Fibroblast of lung (primary cell): ENCODE data around the gene FBXO38. TPM values are rescaled to one million over a fixed set of nuclear protein-coding genes. Genes with fewer than 3 reads are reported as not detected.

Source experiments
- DNase-seq, 2 donors: peaks; one replicate each; pipeline versions ENCODE4 v3.0.0 to v3.0.0-alpha.2; 2010; ENCODE audit warnings: low read depth in 2 of 2
- H2AFZ ChIP-seq: 2 replicates; pipeline ENCODE4 v1.5.1; 2012; ENCODE audit warnings: low read length, control low read depth, inconsistent platforms
- H3K27ac ChIP-seq: 2 replicates; pipeline ENCODE4 v1.5.1; 2011; ENCODE audit warnings: low read length, control low read depth; ENCODE audit not compliant: insufficient read depth
- H3K27me3 ChIP-seq: 2 replicates; pipeline ENCODE4 v1.5.1; 2011; ENCODE audit warnings: mild to moderate bottlenecking, low read length; ENCODE audit not compliant: control insufficient read depth, insufficient read depth
- H3K36me3 ChIP-seq: 2 replicates; pipeline ENCODE4 v1.5.1; 2011; ENCODE audit warnings: low read length; ENCODE audit not compliant: control insufficient read depth, insufficient read depth
- H3K4me1 ChIP-seq: 2 replicates; pipeline ENCODE4 v1.5.1; 2011; ENCODE audit warnings: low read length; ENCODE audit not compliant: control insufficient read depth, insufficient read depth; ENCODE audit errors: extremely low read depth
- H3K4me2 ChIP-seq: 2 replicates; pipeline ENCODE4 v1.5.1; 2011; ENCODE audit warnings: low read length, control low read depth; ENCODE audit not compliant: insufficient read depth; ENCODE audit errors: extremely low read depth
- H3K4me3 ChIP-seq, 4 experiments: fragments of 200-600 bp in 1 of 4; sonication (generic) in 1 of 4; replicated peaks in 1 of 4; 2 replicates each; pipeline ENCODE4 v1.5.1; 2011 to 2016; ENCODE audit warnings: low read length in 4 of 4, low read depth in 3 of 4, mild to moderate bottlenecking in 3 of 4, control low read depth in 2 of 4, inconsistent platforms in 1 of 4, mixed read lengths in 1 of 4; ENCODE audit not compliant: insufficient read depth in 1 of 4; ENCODE audit errors: control extremely low read depth in 1 of 4
- H3K79me2 ChIP-seq: 2 replicates; pipeline ENCODE4 v1.5.1; 2012; ENCODE audit warnings: mild to moderate bottlenecking, low read length, inconsistent platforms; ENCODE audit not compliant: control insufficient read depth, insufficient read depth
- H3K9ac ChIP-seq: 2 replicates; pipeline ENCODE4 v1.5.1; 2011; ENCODE audit warnings: mild to moderate bottlenecking, low read length, control low read depth; ENCODE audit not compliant: insufficient read depth
- H3K9me3 ChIP-seq: 2 replicates; pipeline ENCODE4 v1.5.1; 2012; ENCODE audit warnings: low read depth, low read length; ENCODE audit not compliant: control insufficient read depth, insufficient read depth
- H4K20me1 ChIP-seq: 2 replicates; pipeline ENCODE4 v1.5.1; 2011; ENCODE audit warnings: low read length; ENCODE audit not compliant: control insufficient read depth, insufficient read depth; ENCODE audit errors: extremely low read depth
- EZH2 ChIP-seq: IDR thresholded peaks from 2 replicates; pipeline ENCODE4 v1.5.1; 2012; ENCODE audit warnings: low read length, control low read depth, mild to moderate bottlenecking; ENCODE audit errors: missing control alignments
- polyA plus RNA-seq, 2 donors: library from polyadenylated mRNA; depleted of rRNA in 1 of 2; stranded (reverse) in 1 of 2; unstranded in 1 of 2; fragments of >200 nt; gene quantifications; 2 replicates each; pipeline ENCODE4 v1.2.1, GENCODE V29; 2011 to 2012; ENCODE audit warnings: missing spikeins in 1 of 2
- total RNA-seq: library from RNA; depleted of rRNA; stranded (reverse); fragments of >200 nt; gene quantifications from 2 replicates; pipeline ENCODE4 v1.2.1, GENCODE V29; 2014
- TF ChIP-seq, protein P1 (sequence below), 2 donors: IDR thresholded peaks in 1 of 2; conservative IDR thresholded peaks in 1 of 2; 1 replicate in 1 of 2; 2 replicates in 1 of 2; pipeline ENCODE4 v1.5.1; 2011 to 2012; ENCODE audit warnings: low read length in 2 of 2, control low read depth in 1 of 2, inconsistent platforms in 1 of 2, low read depth in 1 of 2, mild to moderate bottlenecking in 1 of 2

FBXO38 gene
- total and polyA plus RNA-seq, 2 donors (not counting 1 experiment from before 2014, with no cell fraction given): 25.0 to 62.4 TPM

DNA sequence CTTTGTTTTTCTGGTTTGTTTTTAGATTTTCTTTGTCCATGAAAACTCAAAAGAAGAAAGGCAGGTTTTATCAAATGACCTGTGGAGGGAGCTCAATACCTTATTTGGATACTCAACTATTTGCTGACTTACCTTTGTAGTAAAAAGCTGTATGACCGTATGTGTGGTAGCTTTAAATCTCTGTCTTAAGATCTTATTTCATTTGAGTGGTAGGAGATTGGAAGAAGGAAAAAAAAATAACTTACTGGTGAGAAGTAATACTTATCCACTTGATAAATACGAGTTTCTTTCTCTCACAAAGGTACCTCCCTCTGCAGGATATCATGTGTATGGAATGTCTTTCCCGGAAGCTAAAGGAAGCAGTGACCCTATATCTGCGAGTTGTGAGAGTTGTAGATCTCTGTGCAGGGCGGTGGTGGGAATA is 15.0 kb downstream of the FBXO38 start:
- H3K9ac ChIP-seq: no peak overlapping the region
- no peak overlapping the region for H3K27ac ChIP-seq
- peaks cover 7% of the 10 kb centered on the region for H3K79me2 ChIP-seq
- H3K9me3 ChIP-seq: no peaks in the 10 kb centered on the region
- no peak for DNase-seq
- H4K20me1 ChIP-seq: no peaks in the 10 kb centered on the region
- TF ChIP-seq, protein P1, sequence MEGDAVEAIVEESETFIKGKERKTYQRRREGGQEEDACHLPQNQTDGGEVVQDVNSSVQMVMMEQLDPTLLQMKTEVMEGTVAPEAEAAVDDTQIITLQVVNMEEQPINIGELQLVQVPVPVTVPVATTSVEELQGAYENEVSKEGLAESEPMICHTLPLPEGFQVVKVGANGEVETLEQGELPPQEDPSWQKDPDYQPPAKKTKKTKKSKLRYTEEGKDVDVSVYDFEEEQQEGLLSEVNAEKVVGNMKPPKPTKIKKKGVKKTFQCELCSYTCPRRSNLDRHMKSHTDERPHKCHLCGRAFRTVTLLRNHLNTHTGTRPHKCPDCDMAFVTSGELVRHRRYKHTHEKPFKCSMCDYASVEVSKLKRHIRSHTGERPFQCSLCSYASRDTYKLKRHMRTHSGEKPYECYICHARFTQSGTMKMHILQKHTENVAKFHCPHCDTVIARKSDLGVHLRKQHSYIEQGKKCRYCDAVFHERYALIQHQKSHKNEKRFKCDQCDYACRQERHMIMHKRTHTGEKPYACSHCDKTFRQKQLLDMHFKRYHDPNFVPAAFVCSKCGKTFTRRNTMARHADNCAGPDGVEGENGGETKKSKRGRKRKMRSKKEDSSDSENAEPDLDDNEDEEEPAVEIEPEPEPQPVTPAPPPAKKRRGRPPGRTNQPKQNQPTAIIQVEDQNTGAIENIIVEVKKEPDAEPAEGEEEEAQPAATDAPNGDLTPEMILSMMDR (conservative IDR thresholded peaks at IDR 0.05 in 1 of 2, IDR thresholded peaks at IDR 0.05 in 1 of 2; ENCODE audit: low read depth in 1 of 2, low read length in 2 of 2): no peak
- TF ChIP-seq EZH2: no peak
- no peak overlapping the region for H2AFZ ChIP-seq
- H3K4me1 ChIP-seq: no peaks in the 10 kb centered on the region
- no peaks in the 10 kb centered on the region for H3K36me3 ChIP-seq
- no peak overlapping the region for H3K4me2 ChIP-seq
- H3K27me3 ChIP-seq: no peaks in the 10 kb centered on the region
- no peak overlapping the region for H3K4me3 ChIP-seq

DNA sequence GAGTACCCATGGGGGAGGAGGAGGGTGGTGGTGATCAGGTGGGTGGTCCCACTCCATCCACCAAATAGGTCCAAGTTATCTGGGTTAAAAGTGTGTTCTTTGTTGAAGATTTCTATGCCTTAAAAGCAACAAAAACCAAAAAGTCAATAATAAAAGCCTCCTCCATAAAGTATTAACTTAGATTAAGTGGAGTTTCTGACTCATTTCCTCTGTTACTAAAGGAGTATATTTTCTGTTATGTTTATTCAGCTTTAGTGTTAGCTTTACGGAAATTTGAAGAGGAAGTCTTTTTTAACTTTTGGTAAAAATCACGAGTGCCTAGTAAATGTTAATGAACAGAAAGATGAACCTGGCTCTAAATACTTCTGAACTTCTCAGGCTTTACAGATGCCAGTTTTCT is 17.8 kb downstream of the FBXO38 start:
- Histone ChIP-seq H3K9ac (no peak overlapping the region), H3K27me3 (no peaks in the 10 kb centered on the region), H2AFZ (no peak overlapping the region), H4K20me1 (no peaks in the 10 kb centered on the region), H3K4me1 (no peaks in the 10 kb centered on the region), H3K4me3 (no peak overlapping the region), H3K9me3 (no peaks in the 10 kb centered on the region), H3K79me2 (peaks cover 1% of the 10 kb centered on the region), H3K36me3 (no peaks in the 10 kb centered on the region), H3K27ac (no peak overlapping the region), H3K4me2 (no peak overlapping the region)
- DNase-seq: peak; percentile 15 to 39
- TF ChIP-seq, protein P1 (conservative IDR thresholded peaks at IDR 0.05 in 1 of 2, IDR thresholded peaks at IDR 0.05 in 1 of 2; ENCODE audit: low read depth in 1 of 2, low read length in 2 of 2): no peak
- TF ChIP-seq EZH2: no peak

GRCh38 chr5:148403344-148403743 is 19.6 kb downstream of the FBXO38 start:
- Histone ChIP-seq H3K4me1 (no peaks in the 10 kb centered on the region), H3K4me3 (no peak overlapping the region), H3K79me2 (no peaks in the 10 kb centered on the region), H3K9me3 (no peaks in the 10 kb centered on the region), H3K4me2 (no peak overlapping the region), H3K27me3 (no peaks in the 10 kb centered on the region), H3K36me3 (no peaks in the 10 kb centered on the region), H2AFZ (no peak overlapping the region), H3K9ac (no peak overlapping the region), H3K27ac (no peak overlapping the region), H4K20me1 (peaks cover 3% of the 10 kb centered on the region)
- DNase-seq: no peak
- TF ChIP-seq, protein P1 (conservative IDR thresholded peaks at IDR 0.05 in 1 of 2, IDR thresholded peaks at IDR 0.05 in 1 of 2; ENCODE audit: low read depth in 1 of 2, low read length in 2 of 2): no peak
- no peak for TF ChIP-seq EZH2
